ENCODE measurements around the gene KISS1R.

The KISS1R gene

GRCh38 chr19:961866-962620, 44.9 kb downstream of the KISS1R start:
- Histone ChIP-seq H3K4me3 (ENCODE audit: control insufficient read depth in 1 of 7, extremely low read depth in 1 of 7, insufficient read depth in 4 of 7, low read depth in 2 of 7, low read length in 6 of 7) (no peak overlapping the region), H3K4me1 (ENCODE audit: control extremely low read depth in 1 of 4, control insufficient read depth in 4 of 4, insufficient read depth in 4 of 4, low read length in 3 of 4) (peaks cover 0 to 24% (median 11%) of the 10 kb centered on the region in 4 experiments), H3K27ac (ENCODE audit: insufficient read depth in 1 of 2, low read depth in 1 of 2, low read length in 2 of 2, poor library complexity in 1 of 2, severe bottlenecking in 2 of 2) (no peak overlapping the region), H3K27me3 (replicated peaks in 2 of 5; ENCODE audit: control insufficient read depth in 4 of 5, insufficient read depth in 5 of 5, low read length in 4 of 5) (no peaks in the 10 kb centered on the region), H3K9me3 (ENCODE audit: control extremely low read depth in 1 of 5, control insufficient read depth in 4 of 5, insufficient read depth in 2 of 5, low read depth in 1 of 5, low read length in 4 of 5) (peaks cover 0 to 4% (median 3%) of the 10 kb centered on the region in 5 experiments), H3K36me3 (ENCODE audit: control insufficient read depth in 4 of 4, insufficient read depth in 4 of 4, low read length in 3 of 4) (peaks cover 5 to 65% (median 28%) of the 10 kb centered on the region in 4 experiments)
- DNase-seq: peak in 1 of 3 donors; percentile 36
- WGBS (ENCODE audit: insufficient coverage): 93% methylated on average over 7 of the region's 14 CpGs
- ChIA-PET CTCF (interaction anchor here (0.7 to 1.3 kb wide), 6 partner anchors 9 to 38 kb away, joined by 3 to 5 read pairs (median 3); no protein-coding TSS in a partner anchor), POLR2A (no interaction called here)

- POLR2A ChIA-PET: no interaction called here
Measured at GRCh38 chr19:962683-963400, 45.7 kb downstream of the KISS1R start.

GRCh38 chr19:963486-963951, 46.4 kb downstream of the KISS1R start:
- Histone ChIP-seq H3K4me3 (ENCODE audit: control insufficient read depth in 1 of 7, extremely low read depth in 1 of 7, insufficient read depth in 4 of 7, low read depth in 2 of 7, low read length in 6 of 7) (no peak overlapping the region), H3K9me3 (ENCODE audit: control extremely low read depth in 1 of 5, control insufficient read depth in 4 of 5, insufficient read depth in 2 of 5, low read depth in 1 of 5, low read length in 4 of 5) (peaks cover 0 to 4% (median 3%) of the 10 kb centered on the region in 5 experiments), H3K36me3 (ENCODE audit: control insufficient read depth in 4 of 4, insufficient read depth in 4 of 4, low read length in 3 of 4) (peaks cover 5 to 75% (median 35%) of the 10 kb centered on the region in 4 experiments), H3K27me3 (replicated peaks in 2 of 5; ENCODE audit: control insufficient read depth in 4 of 5, insufficient read depth in 5 of 5, low read length in 4 of 5) (no peaks in the 10 kb centered on the region), H3K4me1 (ENCODE audit: control extremely low read depth in 1 of 4, control insufficient read depth in 4 of 4, insufficient read depth in 4 of 4, low read length in 3 of 4) (peaks cover 0 to 24% (median 11%) of the 10 kb centered on the region in 4 experiments), H3K27ac (ENCODE audit: insufficient read depth in 1 of 2, low read depth in 1 of 2, low read length in 2 of 2, poor library complexity in 1 of 2, severe bottlenecking in 2 of 2) (no peak overlapping the region)
- POLR2A ChIA-PET: no interaction called here
- CTCF ChIA-PET: interaction anchor here (1.7 to 2.0 kb wide), 2 partner anchors 40 to 46 kb away, joined by 3 to 5 read pairs; no protein-coding TSS in a partner anchor
- no peak for DNase-seq
- 79% methylated on average over 9 of the region's 11 CpGs for WGBS (ENCODE audit: insufficient coverage)

More at GRCh38 chr19:962683-963400, 45.7 kb downstream of the KISS1R start:
- WGBS (ENCODE audit: insufficient coverage): 92% methylated on average over 21 of the region's 31 CpGs
- no peak overlapping the region for H3K27ac ChIP-seq (ENCODE audit: insufficient read depth in 1 of 2, low read depth in 1 of 2, low read length in 2 of 2, poor library complexity in 1 of 2, severe bottlenecking in 2 of 2)
- CTCF ChIA-PET: interaction anchor here (0.6 to 1.7 kb wide), 5 partner anchors 9 to 47 kb away, joined by 3 to 5 read pairs (median 3); no protein-coding TSS in a partner anchor
- H3K36me3 ChIP-seq (ENCODE audit: control insufficient read depth in 4 of 4, insufficient read depth in 4 of 4, low read length in 3 of 4): peaks cover 5 to 71% (median 32%) of the 10 kb centered on the region in 4 experiments
- no peaks in the 10 kb centered on the region for H3K27me3 ChIP-seq (replicated peaks in 2 of 5; ENCODE audit: control insufficient read depth in 4 of 5, insufficient read depth in 5 of 5, low read length in 4 of 5)
- H3K4me3 ChIP-seq (ENCODE audit: control insufficient read depth in 1 of 7, extremely low read depth in 1 of 7, insufficient read depth in 4 of 7, low read depth in 2 of 7, low read length in 6 of 7): no peak overlapping the region
- H3K9me3 ChIP-seq (ENCODE audit: control extremely low read depth in 1 of 5, control insufficient read depth in 4 of 5, insufficient read depth in 2 of 5, low read depth in 1 of 5, low read length in 4 of 5): peaks cover 0 to 4% (median 3%) of the 10 kb centered on the region in 5 experiments
- DNase-seq: no peak
- H3K4me1 ChIP-seq (ENCODE audit: control extremely low read depth in 1 of 4, control insufficient read depth in 4 of 4, insufficient read depth in 4 of 4, low read length in 3 of 4): peaks cover 0 to 24% (median 11%) of the 10 kb centered on the region in 4 experiments

- no peak for DNase-seq
- peaks cover 5 to 77% (median 34%) of the 10 kb centered on the region in 4 experiments for H3K36me3 ChIP-seq (ENCODE audit: control insufficient read depth in 4 of 4, insufficient read depth in 4 of 4, low read length in 3 of 4)
- no peak overlapping the region for H3K4me3 ChIP-seq (ENCODE audit: control insufficient read depth in 1 of 7, extremely low read depth in 1 of 7, insufficient read depth in 4 of 7, low read depth in 2 of 7, low read length in 6 of 7)
- no peaks in the 10 kb centered on the region for H3K27me3 ChIP-seq (replicated peaks in 2 of 5; ENCODE audit: control insufficient read depth in 4 of 5, insufficient read depth in 5 of 5, low read length in 4 of 5)
- H3K4me1 ChIP-seq (ENCODE audit: control extremely low read depth in 1 of 4, control insufficient read depth in 4 of 4, insufficient read depth in 4 of 4, low read length in 3 of 4): peaks cover 0 to 24% (median 11%) of the 10 kb centered on the region in 4 experiments
- peaks cover 0 to 4% (median 3%) of the 10 kb centered on the region in 5 experiments for H3K9me3 ChIP-seq (ENCODE audit: control extremely low read depth in 1 of 5, control insufficient read depth in 4 of 5, insufficient read depth in 2 of 5, low read depth in 1 of 5, low read length in 4 of 5)
- POLR2A ChIA-PET: no interaction called here
- CTCF ChIA-PET: interaction anchor here (0.7 to 2.0 kb wide), 4 partner anchors 18 to 46 kb away, joined by 3 to 7 read pairs (median 4); partner anchors contain the start of gene WDR18
- H3K27ac ChIP-seq (ENCODE audit: insufficient read depth in 1 of 2, low read depth in 1 of 2, low read length in 2 of 2, poor library complexity in 1 of 2, severe bottlenecking in 2 of 2): no peak overlapping the region
- 95% methylated on average over 11 of the region's 16 CpGs for WGBS (ENCODE audit: insufficient coverage)
Measured at GRCh38 chr19:964116-964520, 47.0 kb downstream of the KISS1R start.

GRCh38 chr19:964761-965694, 47.9 kb downstream of the KISS1R start:
- ChIA-PET CTCF (interaction anchor here (0.5 to 2.0 kb wide), 4 partner anchors 17 to 194 kb away, joined by 3 to 7 read pairs (median 4); partner anchors contain the start of gene WDR18), POLR2A (no interaction called here)
- Histone ChIP-seq H3K27me3 (replicated peaks in 2 of 5; ENCODE audit: control insufficient read depth in 4 of 5, insufficient read depth in 5 of 5, low read length in 4 of 5) (no peaks in the 10 kb centered on the region), H3K36me3 (ENCODE audit: control insufficient read depth in 4 of 4, insufficient read depth in 4 of 4, low read length in 3 of 4) (peaks cover 5 to 74% (median 37%) of the 10 kb centered on the region in 4 experiments), H3K4me3 (ENCODE audit: control insufficient read depth in 1 of 7, extremely low read depth in 1 of 7, insufficient read depth in 4 of 7, low read depth in 2 of 7, low read length in 6 of 7) (no peak overlapping the region), H3K27ac (ENCODE audit: insufficient read depth in 1 of 2, low read depth in 1 of 2, low read length in 2 of 2, poor library complexity in 1 of 2, severe bottlenecking in 2 of 2) (no peak overlapping the region), H3K9me3 (ENCODE audit: control extremely low read depth in 1 of 5, control insufficient read depth in 4 of 5, insufficient read depth in 2 of 5, low read depth in 1 of 5, low read length in 4 of 5) (peaks cover 0 to 4% (median 3%) of the 10 kb centered on the region in 5 experiments), H3K4me1 (ENCODE audit: control extremely low read depth in 1 of 4, control insufficient read depth in 4 of 4, insufficient read depth in 4 of 4, low read length in 3 of 4) (peaks cover 0 to 24% (median 11%) of the 10 kb centered on the region in 4 experiments)
- WGBS (ENCODE audit: insufficient coverage): 98% methylated on average over 19 of the region's 19 CpGs
- DNase-seq: peak; percentile 39 to 77 (median 55)

- H3K27ac ChIP-seq (ENCODE audit: insufficient read depth in 1 of 2, low read depth in 1 of 2, low read length in 2 of 2, poor library complexity in 1 of 2, severe bottlenecking in 2 of 2): no peak overlapping the region
- 92% methylated on average over 14 of the region's 17 CpGs for WGBS (ENCODE audit: insufficient coverage)
- no peak overlapping the region for H3K4me3 ChIP-seq (ENCODE audit: control insufficient read depth in 1 of 7, extremely low read depth in 1 of 7, insufficient read depth in 4 of 7, low read depth in 2 of 7, low read length in 6 of 7)
- ChIA-PET CTCF (interaction anchor here (0.6 to 1.9 kb wide), 4 partner anchors 14 to 44 kb away, joined by 3 to 6 read pairs (median 3); no protein-coding TSS in a partner anchor), POLR2A (no interaction called here)
- H3K36me3 ChIP-seq (ENCODE audit: control insufficient read depth in 4 of 4, insufficient read depth in 4 of 4, low read length in 3 of 4): peaks cover 11 to 77% (median 46%) of the 10 kb centered on the region in 4 experiments
- peaks cover 0 to 10% (median 9%) of the 10 kb centered on the region in 5 experiments for H3K9me3 ChIP-seq (ENCODE audit: control extremely low read depth in 1 of 5, control insufficient read depth in 4 of 5, insufficient read depth in 2 of 5, low read depth in 1 of 5, low read length in 4 of 5)
- H3K27me3 ChIP-seq (replicated peaks in 2 of 5; ENCODE audit: control insufficient read depth in 4 of 5, insufficient read depth in 5 of 5, low read length in 4 of 5): no peaks in the 10 kb centered on the region
- peak in 1 of 3 donors; percentile 22 for DNase-seq
- H3K4me1 ChIP-seq (ENCODE audit: control extremely low read depth in 1 of 4, control insufficient read depth in 4 of 4, insufficient read depth in 4 of 4, low read length in 3 of 4): peaks cover 0 to 15% (median 5%) of the 10 kb centered on the region in 4 experiments
Measured at GRCh38 chr19:966485-967088, 49.5 kb downstream of the KISS1R start.
